Stimulated activated naive B cell treated with anti-CD40 and anti-IgM and Interleukin-4, amounts not matched to agents 10 μg/mL and 1 μg/mL and 100 μg/mL, for 72 hours (primary cell): ENCODE results near the gene BMP2K.
A peak's percentile ranks its signal among the peaks of the same experiment; 100 is the strongest.

Source experiments
- ATAC-seq, 2 donors: fragments of 150-1000 bp; cut with Tn5 transposase; replicated peaks; 2 replicates each; pipeline ENCODE4 v1.10.0; 2021; ENCODE audit warnings: moderate library complexity in 1 of 2
- DNase-seq: peaks from one replicate; pipeline ENCODE4 v3.0.0; 2021
- H3K27ac Mint-ChIP-seq: one replicate; pipeline ENCODE4 v1.8.0; 2022; ENCODE audit warnings: mild to moderate bottlenecking, mixed read lengths
- H3K27me3 Mint-ChIP-seq, 2 donors: one replicate each; pipeline ENCODE4 v1.8.0; 2022; ENCODE audit warnings: mixed read lengths in 2 of 2
- H3K36me3 Mint-ChIP-seq, 2 donors: one replicate each; pipeline ENCODE4 v1.8.0; 2022; ENCODE audit warnings: mixed read lengths in 2 of 2, mild to moderate bottlenecking in 1 of 2
- H3K4me1 Mint-ChIP-seq, 2 donors: one replicate each; pipeline ENCODE4 v1.8.0; 2022; ENCODE audit warnings: mixed read lengths in 2 of 2, mild to moderate bottlenecking in 1 of 2
- H3K4me3 Mint-ChIP-seq, 2 donors: one replicate each; pipeline ENCODE4 v1.8.0; 2022; ENCODE audit warnings: mild to moderate bottlenecking in 2 of 2, mixed read lengths in 2 of 2, moderate library complexity in 1 of 2
- H3K9me3 Mint-ChIP-seq, 2 donors: one replicate each; pipeline ENCODE4 v1.8.0; 2022; ENCODE audit warnings: mixed read lengths in 2 of 2, mild to moderate bottlenecking in 1 of 2

BMP2K gene

DNA sequence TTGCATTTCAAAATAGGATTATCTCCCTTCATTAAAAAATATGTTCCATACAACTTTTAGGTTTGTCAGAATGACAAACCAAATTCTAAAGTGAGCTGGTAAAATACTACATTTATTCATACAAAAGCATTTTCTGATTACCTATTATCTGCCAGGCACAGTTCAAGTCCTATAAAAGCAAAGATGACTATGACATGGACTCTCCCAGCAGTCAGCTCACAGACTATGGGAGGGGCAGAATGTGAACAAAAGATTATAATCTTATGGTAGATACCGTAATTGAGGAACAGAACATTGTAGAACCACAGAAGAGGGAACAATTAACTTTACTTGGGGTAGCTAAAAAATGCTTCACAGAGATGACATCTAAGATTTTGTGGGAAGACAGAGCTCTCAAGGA, 150.7 kb downstream of the BMP2K start:
- Mint-ChIP-seq H3K27me3 (no peaks in the 10 kb centered on the region), H3K4me3 (no peak overlapping the region), H3K9me3 (no peaks in the 10 kb centered on the region), H3K36me3 (peaks cover 25 to 33% of the 10 kb centered on the region in 2 donors), H3K4me1 (peaks cover 0 to 6% of the 10 kb centered on the region in 2 donors), H3K27ac (no peak overlapping the region)
- ATAC-seq: no peak
- no peak for DNase-seq

GRCh38 chr4:78928835-78929234, 152.7 kb downstream of the BMP2K start:
- Mint-ChIP-seq H3K27me3 (no peaks in the 10 kb centered on the region), H3K27ac (no peak overlapping the region), H3K9me3 (no peaks in the 10 kb centered on the region), H3K4me3 (no peak overlapping the region), H3K4me1 (peaks cover 0 to 1% of the 10 kb centered on the region in 2 donors), H3K36me3 (peaks cover 22 to 33% of the 10 kb centered on the region in 2 donors)
- ATAC-seq (no peak), DNase-seq (no peak)

DNA sequence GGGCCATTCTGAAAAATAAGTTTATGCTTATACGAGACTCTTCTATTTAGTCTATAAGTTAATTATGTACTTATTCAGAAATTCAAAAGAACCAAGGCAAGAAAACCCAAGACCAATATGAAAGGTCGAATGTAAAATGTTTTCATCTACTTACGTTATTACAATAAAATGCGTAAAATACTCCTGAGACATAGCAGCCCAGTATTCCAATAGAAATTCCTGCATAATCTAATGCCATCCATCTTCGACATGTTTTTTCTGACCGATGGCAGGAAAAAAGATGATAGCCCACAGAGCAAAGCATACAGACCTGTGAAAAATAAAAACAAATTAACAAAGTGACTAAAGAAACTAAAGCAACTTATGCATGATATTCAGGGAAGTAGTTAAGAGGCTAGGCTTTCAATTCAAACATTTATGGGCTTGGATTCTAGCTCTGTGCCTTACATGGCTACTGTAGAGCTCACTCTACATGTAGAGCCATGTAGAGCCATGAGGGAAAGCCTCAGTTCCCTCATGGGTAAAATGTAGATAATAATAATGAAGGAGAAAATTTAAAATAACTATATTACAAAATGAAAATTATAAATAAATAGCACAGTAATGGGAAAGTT, 154.0 kb downstream of the BMP2K start:
- H3K4me3 Mint-ChIP-seq: no peak overlapping the region
- peaks cover 24 to 39% of the 10 kb centered on the region in 2 donors for H3K36me3 Mint-ChIP-seq
- no peaks in the 10 kb centered on the region for H3K27me3 Mint-ChIP-seq
- no peak for ATAC-seq
- H3K4me1 Mint-ChIP-seq: no peaks in the 10 kb centered on the region
- no peak overlapping the region for H3K27ac Mint-ChIP-seq
- H3K9me3 Mint-ChIP-seq: no peaks in the 10 kb centered on the region
- no peak for DNase-seq

DNA sequence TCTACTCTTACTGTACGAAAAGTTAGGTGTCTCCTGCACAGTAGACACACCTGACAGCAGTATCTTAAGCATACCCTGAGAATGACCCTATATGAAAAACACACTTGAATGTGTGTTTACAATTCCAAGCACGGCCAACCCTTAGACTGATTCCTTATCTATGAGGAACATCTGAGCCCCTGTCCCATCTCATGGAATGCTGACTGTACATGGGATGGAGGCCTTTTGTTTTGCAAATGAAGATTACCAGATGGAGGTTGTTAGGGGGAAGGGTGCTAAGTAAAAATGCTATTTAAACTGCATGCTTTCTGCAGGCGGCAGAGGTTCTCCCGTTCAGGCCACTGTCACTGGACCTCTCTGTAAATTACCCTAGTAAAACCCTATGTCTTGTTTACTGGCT, 160.8 kb downstream of the BMP2K start:
- H3K36me3 Mint-ChIP-seq: peaks cover 5 to 6% of the 10 kb centered on the region in 2 donors

DNA sequence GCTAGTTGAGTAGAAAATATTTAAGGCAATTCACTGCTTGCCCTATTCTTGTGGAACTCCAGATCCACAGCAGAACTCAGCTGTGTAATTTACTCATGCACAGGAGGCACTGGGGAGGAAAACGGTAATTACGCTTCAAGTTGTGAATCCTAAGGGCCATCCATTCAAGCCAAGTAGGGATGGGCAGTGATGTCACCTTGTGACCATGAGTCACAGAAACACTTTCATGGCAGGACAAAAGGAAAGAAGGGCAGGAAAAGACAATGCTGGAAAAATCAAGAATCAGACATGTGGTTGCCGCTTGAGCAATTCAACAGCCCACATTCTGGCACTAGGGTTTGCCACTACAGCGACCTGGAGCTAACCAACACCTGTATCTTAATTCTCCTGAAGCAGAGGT, 161.7 kb downstream of the BMP2K start:
- H3K27ac Mint-ChIP-seq: no peak overlapping the region
- H3K4me1 Mint-ChIP-seq: peaks cover 6 to 14% of the 10 kb centered on the region in 2 donors
- ATAC-seq: no peak

More for the DNA sequence above, 160.8 kb downstream of the BMP2K start:
- Mint-ChIP-seq H3K4me3 (no peak overlapping the region), H3K27me3 (no peaks in the 10 kb centered on the region), H3K9me3 (no peaks in the 10 kb centered on the region), H3K27ac (no peak overlapping the region), H3K4me1 (peaks cover 6 to 14% of the 10 kb centered on the region in 2 donors)
- ATAC-seq: no peak
- no peak for DNase-seq

GRCh38 chr4:78938474-78938867, 162.3 kb downstream of the BMP2K start:
- peaks cover 2 to 6% of the 10 kb centered on the region in 2 donors for H3K36me3 Mint-ChIP-seq
- H3K4me1 Mint-ChIP-seq: peaks cover 6 to 14% of the 10 kb centered on the region in 2 donors
- no peaks in the 10 kb centered on the region for H3K27me3 Mint-ChIP-seq
- ATAC-seq: peak in 1 of 2 donors; percentile 1
- no peak for DNase-seq
- peak overlapping the region; percentile 93 for H3K27ac Mint-ChIP-seq
- H3K9me3 Mint-ChIP-seq: no peaks in the 10 kb centered on the region
- H3K4me3 Mint-ChIP-seq: peak overlapping the region; percentile 98

More for the DNA sequence above, 161.7 kb downstream of the BMP2K start:
- Mint-ChIP-seq H3K4me3 (no peak overlapping the region), H3K27me3 (no peaks in the 10 kb centered on the region), H3K36me3 (peaks cover 2 to 6% of the 10 kb centered on the region in 2 donors), H3K9me3 (no peaks in the 10 kb centered on the region)
- no peak for DNase-seq

DNA sequence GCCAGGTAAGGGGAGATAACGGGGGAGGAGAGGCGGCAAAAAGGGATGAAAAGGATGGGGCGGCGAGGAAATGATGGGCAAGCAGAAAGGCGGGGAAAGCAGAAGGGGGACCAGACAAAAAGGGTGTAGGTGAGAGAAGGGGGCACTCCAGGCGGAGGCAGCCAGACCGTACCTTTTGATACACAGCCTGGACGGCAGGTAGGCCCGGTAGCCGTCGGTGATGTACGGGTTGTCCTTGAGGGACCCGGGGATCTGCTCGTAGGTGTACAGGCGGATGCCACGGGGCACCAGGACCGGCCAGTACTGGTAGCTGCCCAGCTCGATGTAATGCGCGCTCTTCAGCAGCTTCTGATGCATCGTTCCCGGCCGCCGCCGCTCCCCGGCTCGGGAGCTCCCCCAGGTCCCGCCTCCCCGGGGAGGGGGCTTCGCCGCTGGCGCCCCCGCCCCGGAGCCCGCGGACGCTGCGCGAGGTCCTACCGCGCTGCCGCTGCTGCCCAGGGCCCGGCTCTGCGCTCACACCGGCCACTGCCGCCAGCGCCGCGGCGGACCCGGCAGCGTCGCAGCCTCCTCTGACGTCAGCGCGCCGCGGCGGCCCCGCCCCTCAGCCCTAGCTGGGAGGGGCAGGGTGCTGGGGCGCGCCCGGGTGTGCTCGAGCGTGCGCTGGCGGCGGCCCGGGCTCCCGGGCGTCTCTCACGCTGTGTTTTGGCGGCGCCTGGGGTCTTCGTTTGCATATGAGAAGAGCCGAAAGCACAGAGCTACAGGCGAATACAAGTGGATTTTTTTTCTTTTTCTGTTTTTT, 162.9 kb downstream of the BMP2K start, which contains the start of gene PAQR3:
TSS of gene PAQR3 (minus strand) at position 571 of the 799 bp plus-strand sequence. CDS start at position 357, 214 bp downstream.
- H3K9me3 Mint-ChIP-seq: no peaks in the 10 kb centered on the region
- peak within 1 kb of the TSS; percentile 98 for H3K4me3 Mint-ChIP-seq
- DNase-seq: peak; percentile 75
- peak within 1 kb of the TSS; percentile 93 for H3K27ac Mint-ChIP-seq
- H3K27me3 Mint-ChIP-seq: no peaks in the 10 kb centered on the region
- peaks cover 1 to 5% of the 10 kb centered on the region in 2 donors for H3K36me3 Mint-ChIP-seq
- peak; percentile 98 for ATAC-seq
- H3K4me1 Mint-ChIP-seq: peaks cover 6 to 14% of the 10 kb centered on the region in 2 donors

- ATAC-seq (peak in 1 of 2 donors; percentile 19), DNase-seq (no peak)
- H3K27me3 Mint-ChIP-seq: no peaks in the 10 kb centered on the region
- no peaks in the 10 kb centered on the region for H3K36me3 Mint-ChIP-seq
- H3K4me3 Mint-ChIP-seq: peak overlapping the region; percentile 79 to 98
- peak overlapping the region; percentile 48 for H3K27ac Mint-ChIP-seq
- H3K4me1 Mint-ChIP-seq: peaks cover 6 to 14% of the 10 kb centered on the region in 2 donors
- H3K9me3 Mint-ChIP-seq: no peaks in the 10 kb centered on the region
Measured at GRCh38 chr4:78939667-78940008, 163.5 kb downstream of the BMP2K start.

DNA sequence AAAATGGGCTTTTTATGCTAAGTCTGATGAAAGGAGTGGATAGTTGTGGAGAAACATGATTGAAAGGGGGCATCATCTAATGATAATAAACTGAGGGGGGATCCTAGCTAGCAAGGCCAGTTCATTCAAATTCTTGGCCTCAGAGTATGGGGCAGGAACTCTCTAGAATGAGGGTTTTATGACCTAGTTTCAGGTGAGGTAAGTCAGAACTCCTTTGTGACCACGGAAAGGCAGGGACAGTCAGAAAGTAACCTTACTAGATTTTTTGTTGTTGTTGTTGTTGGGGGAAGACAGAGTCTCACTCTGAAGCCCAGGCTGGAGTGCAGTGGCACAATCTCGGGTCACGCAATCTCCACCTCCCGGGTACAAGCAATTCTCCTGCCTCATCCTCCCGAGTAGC, 164.6 kb downstream of the BMP2K start:
- no peak overlapping the region for H3K4me3 Mint-ChIP-seq
- no peak overlapping the region for H3K27ac Mint-ChIP-seq
- ATAC-seq: no peak
- H3K36me3 Mint-ChIP-seq: no peaks in the 10 kb centered on the region
- H3K9me3 Mint-ChIP-seq: no peaks in the 10 kb centered on the region
- no peak for DNase-seq
- H3K27me3 Mint-ChIP-seq: no peaks in the 10 kb centered on the region
- peaks cover 6 to 14% of the 10 kb centered on the region in 2 donors for H3K4me1 Mint-ChIP-seq

DNA sequence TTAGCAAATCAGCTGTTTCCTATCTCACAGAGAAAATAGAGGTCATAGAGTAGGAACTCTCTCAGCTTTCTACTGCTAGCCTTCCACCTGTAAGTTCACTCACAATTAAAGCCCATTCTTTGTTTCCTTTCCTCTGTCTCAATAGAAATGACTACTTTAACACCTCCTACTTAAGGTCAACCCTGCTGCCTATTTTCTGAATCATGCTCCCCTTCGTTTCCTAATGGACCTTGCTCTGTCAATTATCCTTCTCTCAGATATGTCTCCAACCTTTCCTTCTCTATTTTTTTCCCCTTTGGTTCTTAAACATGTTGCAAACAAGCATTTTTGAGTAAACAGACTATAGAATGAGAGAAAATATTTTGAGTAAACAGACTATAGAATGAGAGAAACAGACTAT, 168.2 kb downstream of the BMP2K start:
- no peak for DNase-seq
- Mint-ChIP-seq H3K36me3 (no peaks in the 10 kb centered on the region), H3K27ac (no peak overlapping the region), H3K9me3 (no peaks in the 10 kb centered on the region), H3K27me3 (peaks cover 7 to 8% of the 10 kb centered on the region in 2 donors), H3K4me1 (peaks cover 0 to 3% of the 10 kb centered on the region in 2 donors), H3K4me3 (no peak overlapping the region)
- no peak for ATAC-seq

DNA sequence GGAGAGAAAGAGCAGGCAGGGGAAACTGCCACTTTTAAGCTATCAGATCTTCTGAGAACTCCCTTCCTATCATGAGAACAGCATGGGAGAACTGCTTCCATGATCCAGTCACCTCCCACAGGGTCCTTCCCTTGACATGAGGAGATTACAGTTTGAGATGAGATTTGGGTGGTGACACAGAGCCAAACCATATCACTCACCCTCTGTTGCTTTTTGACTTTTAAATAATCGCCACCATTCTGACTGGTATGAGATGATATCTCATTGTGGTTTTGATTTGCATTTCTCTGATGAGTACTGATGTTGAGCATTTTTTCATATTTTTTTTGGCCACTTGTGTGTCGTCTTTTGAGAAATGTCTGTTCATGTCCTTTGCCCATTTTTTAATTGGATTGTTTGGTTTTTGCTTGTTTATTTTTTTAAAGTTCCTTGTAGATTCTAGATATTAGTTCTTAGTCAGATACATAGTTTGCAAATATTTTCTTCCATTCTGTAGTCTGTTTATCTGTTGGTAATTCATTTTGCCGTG, 169.6 kb downstream of the BMP2K start:
- H3K4me1 Mint-ChIP-seq: no peaks in the 10 kb centered on the region
- H3K36me3 Mint-ChIP-seq: no peaks in the 10 kb centered on the region
- peaks cover 7 to 8% of the 10 kb centered on the region in 2 donors for H3K27me3 Mint-ChIP-seq
- no peak overlapping the region for H3K4me3 Mint-ChIP-seq
- ATAC-seq (no peak), DNase-seq (no peak)
- H3K9me3 Mint-ChIP-seq: no peaks in the 10 kb centered on the region
- H3K27ac Mint-ChIP-seq: no peak overlapping the region

- no peaks in the 10 kb centered on the region for H3K9me3 Mint-ChIP-seq
- H3K36me3 Mint-ChIP-seq: no peaks in the 10 kb centered on the region
- no peak overlapping the region for H3K27ac Mint-ChIP-seq
- H3K4me3 Mint-ChIP-seq: no peak overlapping the region
- H3K4me1 Mint-ChIP-seq: no peaks in the 10 kb centered on the region
- peaks cover 11 to 19% of the 10 kb centered on the region in 2 donors for H3K27me3 Mint-ChIP-seq
- DNase-seq (no peak), ATAC-seq (no peak)
Measured at GRCh38 chr4:78949735-78950134, 173.6 kb downstream of the BMP2K start.

- H3K27ac Mint-ChIP-seq: no peak overlapping the region
- H3K4me1 Mint-ChIP-seq: no peaks in the 10 kb centered on the region
- ATAC-seq (peak; percentile 65 to 67), DNase-seq (no peak)
- H3K36me3 Mint-ChIP-seq: no peaks in the 10 kb centered on the region
- no peaks in the 10 kb centered on the region for H3K9me3 Mint-ChIP-seq
- H3K4me3 Mint-ChIP-seq: no peak overlapping the region
- H3K27me3 Mint-ChIP-seq: peaks cover 11% of the 10 kb centered on the region in 2 donors
Measured at GRCh38 chr4:78951862-78952472, 175.8 kb downstream of the BMP2K start.

DNA sequence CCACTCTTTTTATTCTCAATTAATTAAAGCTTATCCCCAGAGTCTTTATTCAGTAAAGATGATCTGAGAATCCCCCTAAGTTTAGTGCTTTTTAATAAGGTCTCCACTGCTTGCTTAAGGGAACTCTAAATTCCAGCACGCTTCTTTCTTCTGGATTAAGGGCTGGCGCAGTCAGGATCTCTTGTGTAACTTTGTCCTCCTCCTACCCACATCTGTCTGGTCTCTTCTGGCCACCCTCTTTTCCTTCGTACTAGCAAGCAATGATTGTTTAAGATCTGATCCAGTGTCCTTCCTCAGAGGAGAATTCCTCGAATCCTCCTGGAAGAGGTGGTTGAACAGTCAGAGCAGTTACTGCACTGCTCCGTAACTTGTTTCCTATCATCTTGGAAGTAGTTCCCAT, 177.1 kb downstream of the BMP2K start:
- H3K27me3 Mint-ChIP-seq: peaks cover 10 to 11% of the 10 kb centered on the region in 2 donors
- DNase-seq (no peak), ATAC-seq (no peak)
- no peaks in the 10 kb centered on the region for H3K9me3 Mint-ChIP-seq
- H3K4me3 Mint-ChIP-seq: no peak overlapping the region
- H3K36me3 Mint-ChIP-seq: no peaks in the 10 kb centered on the region
- no peaks in the 10 kb centered on the region for H3K4me1 Mint-ChIP-seq
- H3K27ac Mint-ChIP-seq: no peak overlapping the region
